GM19452 (cell line): ENCODE results near the gene TANGO2.
"Not testable (repeated sequence)": the region's sequence is repeated elsewhere in the genome, so short reads cannot be mapped to it uniquely, and the experiment has no call there.

Experiments used
- ATAC-seq: cut with Tn5 transposase; IDR thresholded peaks from one replicate; pipeline ENCODE4 v1.9.1; 2021; ENCODE audit not compliant: unreplicated experiment

TANGO2 gene

GRCh38 chr22:20060700-20061480 is 40.0 kb downstream of the TANGO2 start:
- ATAC-seq, result no peak

GRCh38 chr22:20061481-20061861 is 40.6 kb downstream of the TANGO2 start:
- ATAC-seq, result no peak

- ATAC-seq, result no peak
Observed at GRCh38 chr22:20062043-20062765, 41.3 kb downstream of the TANGO2 start.

- ATAC-seq, result no peak
Observed at GRCh38 chr22:20062766-20063083, 41.8 kb downstream of the TANGO2 start.

- no peak for ATAC-seq
Observed at GRCh38 chr22:20063271-20064139, 42.6 kb downstream of the TANGO2 start.

GRCh38 chr22:20064140-20064480 is 43.2 kb downstream of the TANGO2 start:
- ATAC-seq, result no peak

- ATAC-seq, result no peak
Observed at GRCh38 chr22:20064545-20065262, 43.8 kb downstream of the TANGO2 start.

- no peak for ATAC-seq
Observed at GRCh38 chr22:20065896-20066616, 45.1 kb downstream of the TANGO2 start.

- no peak for ATAC-seq
Observed at GRCh38 chr22:20066617-20067383, 45.9 kb downstream of the TANGO2 start.

- ATAC-seq, result not testable (repeated sequence)
Observed at GRCh38 chr22:20067384-20067682, 46.4 kb downstream of the TANGO2 start.

- ATAC-seq, result no peak
Observed at GRCh38 chr22:20068640-20069039, 47.7 kb downstream of the TANGO2 start.

GRCh38 chr22:20069331-20070042 is 48.6 kb downstream of the TANGO2 start:
- no peak for ATAC-seq

GRCh38 chr22:20071524-20071972 is 50.6 kb downstream of the TANGO2 start:
- ATAC-seq, result no peak

GRCh38 chr22:20076627-20077172 is 55.8 kb downstream of the TANGO2 start:
- no peak for ATAC-seq

- peak; percentile 86 for ATAC-seq
Observed at GRCh38 chr22:20079745-20080444, 59.0 kb downstream of the TANGO2 start, which contains the start of gene DGCR8. TSS of gene DGCR8 (plus strand) at chr22:20080241. CDS start at chr22:20085964, 5,723 bp downstream.

GRCh38 chr22:20080445-20080775 is 59.5 kb downstream of the TANGO2 start:
- peak; percentile 74 for ATAC-seq

GRCh38 chr22:20080776-20081654 is 60.1 kb downstream of the TANGO2 start:
- ATAC-seq, result no peak
